HepG2 (cell line): ENCODE measurements around the gene KAZN. TPM values are rescaled to one million over a fixed set of nuclear protein-coding genes. Genes with fewer than 3 reads are reported as not detected.

Experiments used
- FOXA1 ChIP-seq, 2 experiments: fragments of 450-650 bp in 1 of 2; sonication (generic) in 1 of 2; formaldehyde crosslinking in 1 of 2; IDR thresholded peaks; 2 replicates each; pipeline versions ENCODE4 v1.4.0 to v1.6.1; 2016 to 2020; ENCODE audit warnings: missing genetic modification reagents in 1 of 2
- FOXJ3 ChIP-seq: sonication (generic); formaldehyde crosslinking; IDR thresholded peaks from 2 replicates; pipeline ENCODE4 v1.4.0; 2020; ENCODE audit warnings: missing genetic modification reagents, mild to moderate bottlenecking, borderline replicate concordance
- FOXM1 ChIP-seq: sonication (generic); formaldehyde crosslinking; IDR thresholded peaks from 2 replicates; pipeline ENCODE4 v1.5.0; 2020; ENCODE audit warnings: missing genetic modification reagents
- GATAD2A ChIP-seq: IDR thresholded peaks from 2 replicates; pipeline ENCODE4 v1.6.1; 2016
- KDM1A ChIP-seq: IDR thresholded peaks from 2 replicates; pipeline ENCODE4 v1.6.1; 2016; ENCODE audit warnings: missing compliant biosample characterization
- NFATC3 ChIP-seq: sonication (generic); formaldehyde crosslinking; IDR thresholded peaks from 2 replicates; pipeline ENCODE4 v1.5.1; 2020; ENCODE audit warnings: mild to moderate bottlenecking, missing genetic modification reagents
- PRPF4 ChIP-seq: fragments of 200-400 bp; formaldehyde crosslinking; IDR thresholded peaks from 2 replicates; pipeline ENCODE4 v1.6.1; 2016; ENCODE audit warnings: low read length, low read depth; ENCODE audit not compliant: poor library complexity, severe bottlenecking
- RAD21 ChIP-seq: fragments of 450-650 bp; formaldehyde crosslinking; IDR thresholded peaks from 2 replicates; pipeline ENCODE4 v1.5.0; 2020; ENCODE audit warnings: mild to moderate bottlenecking
- REPIN1 ChIP-seq: sonication (generic); formaldehyde crosslinking; IDR thresholded peaks from 2 replicates; pipeline ENCODE4 v1.8.0; 2022; ENCODE audit warnings: missing genetic modification reagents, low read depth, mild to moderate bottlenecking, borderline replicate concordance
- SIX4 ChIP-seq: sonication (generic); formaldehyde crosslinking; IDR thresholded peaks from 2 replicates; pipeline ENCODE4 v1.4.0; 2020; ENCODE audit warnings: missing genetic modification reagents
- ZBTB8A ChIP-seq: sonication (generic); formaldehyde crosslinking; IDR thresholded peaks from 2 replicates; pipeline ENCODE4 v1.4.0; 2020; ENCODE audit warnings: mild to moderate bottlenecking, low read depth, missing genetic modification reagents, borderline replicate concordance
- ZNF256 ChIP-seq: sonication (generic); formaldehyde crosslinking; conservative IDR thresholded peaks from 2 replicates; pipeline ENCODE4 v1.4.0; 2020; ENCODE audit warnings: missing genetic modification reagents
- polyA plus RNA-seq, 8 experiments: library from polyadenylated mRNA; depleted of rRNA in 3 of 8; stranded (reverse) in 7 of 8; unstranded in 1 of 8; fragments of >200 nt; fragmentation: Illumina TruSeq in 4 of 8; extraction: Trizol in 4 of 8; gene quantifications; 2 replicates each; pipeline versions ENCODE4 v1.2.1 to v1.2.3, GENCODE V29; 2011 to 2016; ENCODE audit warnings: low read depth in 4 of 8, missing spikeins in 1 of 8, mixed read lengths in 1 of 8; ENCODE audit not compliant: insufficient read depth in 1 of 8
- total RNA-seq, 5 experiments: library from RNA; depleted of rRNA; stranded (reverse); fragments of >200 nt; fragmentation: Illumina TruSeq; extraction: Trizol; gene quantifications; 2 replicates each; pipeline ENCODE4 v1.2.3, GENCODE V29; 2016; ENCODE audit warnings: low read depth in 1 of 5
- TF ChIP-seq, protein P1 (sequence below), 2 experiments: fragments of 450-650 bp in 1 of 2; sonication (generic) in 1 of 2; formaldehyde crosslinking in 1 of 2; IDR thresholded peaks; 2 replicates each; pipeline versions ENCODE4 v1.6.1 to v1.8.0; 2016 to 2022; ENCODE audit warnings: antibody characterized with exemption in 1 of 2, mild to moderate bottlenecking in 1 of 2, missing genetic modification reagents in 1 of 2
- TF ChIP-seq, protein P2 (sequence below): sonication (generic); formaldehyde crosslinking; conservative IDR thresholded peaks from 2 replicates; pipeline ENCODE4 v1.5.0; 2020; ENCODE audit warnings: missing genetic modification reagents
- TF ChIP-seq, protein P3 (sequence below): sonication (generic); formaldehyde crosslinking; IDR thresholded peaks from 2 replicates; pipeline ENCODE4 v1.4.0; 2020; ENCODE audit warnings: mild to moderate bottlenecking, missing genetic modification reagents
- TF ChIP-seq, protein P4 (sequence below): sonication (generic); formaldehyde crosslinking; IDR thresholded peaks from 2 replicates; pipeline ENCODE4 v1.4.0; 2020; ENCODE audit warnings: missing genetic modification reagents

KAZN gene
- total and polyA plus RNA-seq, 2 of the 13 experiments (the other 11 are each of a cell fraction or from before 2014, with no cell fraction given) = 10.4 to 13.5 TPM

DNA sequence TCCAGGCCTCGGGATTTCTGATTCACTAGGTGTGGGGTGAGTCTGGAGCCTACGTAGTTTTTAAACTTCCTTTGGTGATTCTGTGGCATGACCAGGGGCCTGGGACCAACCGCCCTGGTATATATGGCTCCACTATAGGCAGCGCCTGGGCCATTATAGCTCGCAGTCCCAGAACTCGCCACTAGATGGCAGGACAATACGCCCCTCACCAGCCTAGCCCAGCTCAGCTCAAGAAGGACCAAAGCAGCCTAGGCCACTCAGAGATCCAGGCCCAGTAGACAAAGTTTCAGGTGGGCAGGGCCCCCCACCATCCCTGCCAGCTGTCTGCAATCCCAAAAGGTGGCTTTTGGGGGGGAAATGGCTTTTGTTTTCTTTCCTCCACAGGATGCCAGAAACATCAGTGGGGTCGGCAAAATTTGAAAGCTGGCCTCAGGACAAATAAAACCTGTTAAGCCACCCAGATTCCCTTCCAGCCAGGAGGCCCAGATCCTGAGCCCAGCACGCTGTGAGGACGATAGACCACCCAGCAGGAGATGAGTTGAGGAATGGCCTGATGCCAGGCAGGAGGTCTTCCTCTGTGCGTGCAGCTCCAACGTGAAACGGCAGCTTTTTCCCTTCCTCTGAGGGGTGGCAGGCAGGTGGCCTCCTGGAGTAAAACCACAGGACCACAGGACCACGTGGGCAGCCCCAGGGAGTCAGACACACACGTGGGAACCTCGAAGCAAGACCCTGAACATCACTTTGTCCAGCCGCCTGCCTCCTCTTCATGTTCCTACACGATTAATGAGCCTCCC lies 530.2 kb downstream of the KAZN start (continued):
- TF ChIP-seq, protein P1, sequence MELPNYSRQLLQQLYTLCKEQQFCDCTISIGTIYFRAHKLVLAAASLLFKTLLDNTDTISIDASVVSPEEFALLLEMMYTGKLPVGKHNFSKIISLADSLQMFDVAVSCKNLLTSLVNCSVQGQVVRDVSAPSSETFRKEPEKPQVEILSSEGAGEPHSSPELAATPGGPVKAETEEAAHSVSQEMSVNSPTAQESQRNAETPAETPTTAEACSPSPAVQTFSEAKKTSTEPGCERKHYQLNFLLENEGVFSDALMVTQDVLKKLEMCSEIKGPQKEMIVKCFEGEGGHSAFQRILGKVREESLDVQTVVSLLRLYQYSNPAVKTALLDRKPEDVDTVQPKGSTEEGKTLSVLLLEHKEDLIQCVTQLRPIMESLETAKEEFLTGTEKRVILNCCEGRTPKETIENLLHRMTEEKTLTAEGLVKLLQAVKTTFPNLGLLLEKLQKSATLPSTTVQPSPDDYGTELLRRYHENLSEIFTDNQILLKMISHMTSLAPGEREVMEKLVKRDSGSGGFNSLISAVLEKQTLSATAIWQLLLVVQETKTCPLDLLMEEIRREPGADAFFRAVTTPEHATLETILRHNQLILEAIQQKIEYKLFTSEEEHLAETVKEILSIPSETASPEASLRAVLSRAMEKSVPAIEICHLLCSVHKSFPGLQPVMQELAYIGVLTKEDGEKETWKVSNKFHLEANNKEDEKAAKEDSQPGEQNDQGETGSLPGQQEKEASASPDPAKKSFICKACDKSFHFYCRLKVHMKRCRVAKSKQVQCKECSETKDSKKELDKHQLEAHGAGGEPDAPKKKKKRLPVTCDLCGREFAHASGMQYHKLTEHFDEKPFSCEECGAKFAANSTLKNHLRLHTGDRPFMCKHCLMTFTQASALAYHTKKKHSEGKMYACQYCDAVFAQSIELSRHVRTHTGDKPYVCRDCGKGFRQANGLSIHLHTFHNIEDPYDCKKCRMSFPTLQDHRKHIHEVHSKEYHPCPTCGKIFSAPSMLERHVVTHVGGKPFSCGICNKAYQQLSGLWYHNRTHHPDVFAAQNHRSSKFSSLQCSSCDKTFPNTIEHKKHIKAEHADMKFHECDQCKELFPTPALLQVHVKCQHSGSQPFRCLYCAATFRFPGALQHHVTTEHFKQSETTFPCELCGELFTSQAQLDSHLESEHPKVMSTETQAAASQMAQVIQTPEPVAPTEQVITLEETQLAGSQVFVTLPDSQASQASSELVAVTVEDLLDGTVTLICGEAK (IDR thresholded peaks at IDR 0.05) = no peak
- TF ChIP-seq, protein P1 (CRISPR knock-in tag; IDR thresholded peaks at IDR 0.05) = no peak
- TF ChIP-seq FOXM1 (CRISPR knock-in tag) = no peak
- peak; percentile 95 for TF ChIP-seq RAD21 (CRISPR knock-in tag)
- no peak for TF ChIP-seq FOXJ3 (CRISPR knock-in tag)
- TF ChIP-seq NFATC3 (CRISPR knock-in tag) = no peak; the same call in 1 of the 2 replicates
- TF ChIP-seq KDM1A (CRISPR knock-in tag) = no peak
- TF ChIP-seq SIX4 = no peak
- TF ChIP-seq, protein P2, sequence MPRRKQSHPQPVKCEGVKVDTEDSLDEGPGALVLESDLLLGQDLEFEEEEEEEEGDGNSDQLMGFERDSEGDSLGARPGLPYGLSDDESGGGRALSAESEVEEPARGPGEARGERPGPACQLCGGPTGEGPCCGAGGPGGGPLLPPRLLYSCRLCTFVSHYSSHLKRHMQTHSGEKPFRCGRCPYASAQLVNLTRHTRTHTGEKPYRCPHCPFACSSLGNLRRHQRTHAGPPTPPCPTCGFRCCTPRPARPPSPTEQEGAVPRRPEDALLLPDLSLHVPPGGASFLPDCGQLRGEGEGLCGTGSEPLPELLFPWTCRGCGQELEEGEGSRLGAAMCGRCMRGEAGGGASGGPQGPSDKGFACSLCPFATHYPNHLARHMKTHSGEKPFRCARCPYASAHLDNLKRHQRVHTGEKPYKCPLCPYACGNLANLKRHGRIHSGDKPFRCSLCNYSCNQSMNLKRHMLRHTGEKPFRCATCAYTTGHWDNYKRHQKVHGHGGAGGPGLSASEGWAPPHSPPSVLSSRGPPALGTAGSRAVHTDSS (CRISPR knock-in tag) = no peak
- TF ChIP-seq, protein P3, sequence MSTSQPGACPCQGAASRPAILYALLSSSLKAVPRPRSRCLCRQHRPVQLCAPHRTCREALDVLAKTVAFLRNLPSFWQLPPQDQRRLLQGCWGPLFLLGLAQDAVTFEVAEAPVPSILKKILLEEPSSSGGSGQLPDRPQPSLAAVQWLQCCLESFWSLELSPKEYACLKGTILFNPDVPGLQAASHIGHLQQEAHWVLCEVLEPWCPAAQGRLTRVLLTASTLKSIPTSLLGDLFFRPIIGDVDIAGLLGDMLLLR (CRISPR knock-in tag) = no peak
- 0 out of 2 replicates have a peak, but pooled peaks have one; percentile 28 for TF ChIP-seq GATAD2A (CRISPR knock-in tag)
- no peak for TF ChIP-seq FOXA1 (IDR thresholded peaks at IDR 0.05)
- no peak for TF ChIP-seq FOXA1 (CRISPR knock-in tag; IDR thresholded peaks at IDR 0.05)
- TF ChIP-seq ZNF256 = no peak
- TF ChIP-seq, protein P4, sequence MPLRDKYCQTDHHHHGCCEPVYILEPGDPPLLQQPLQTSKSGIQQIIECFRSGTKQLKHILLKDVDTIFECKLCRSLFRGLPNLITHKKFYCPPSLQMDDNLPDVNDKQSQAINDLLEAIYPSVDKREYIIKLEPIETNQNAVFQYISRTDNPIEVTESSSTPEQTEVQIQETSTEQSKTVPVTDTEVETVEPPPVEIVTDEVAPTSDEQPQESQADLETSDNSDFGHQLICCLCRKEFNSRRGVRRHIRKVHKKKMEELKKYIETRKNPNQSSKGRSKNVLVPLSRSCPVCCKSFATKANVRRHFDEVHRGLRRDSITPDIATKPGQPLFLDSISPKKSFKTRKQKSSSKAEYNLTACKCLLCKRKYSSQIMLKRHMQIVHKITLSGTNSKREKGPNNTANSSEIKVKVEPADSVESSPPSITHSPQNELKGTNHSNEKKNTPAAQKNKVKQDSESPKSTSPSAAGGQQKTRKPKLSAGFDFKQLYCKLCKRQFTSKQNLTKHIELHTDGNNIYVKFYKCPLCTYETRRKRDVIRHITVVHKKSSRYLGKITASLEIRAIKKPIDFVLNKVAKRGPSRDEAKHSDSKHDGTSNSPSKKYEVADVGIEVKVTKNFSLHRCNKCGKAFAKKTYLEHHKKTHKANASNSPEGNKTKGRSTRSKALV (CRISPR knock-in tag) = 0 out of 2 replicates have a peak, but pooled peaks have one; percentile 47
- no peak for TF ChIP-seq PRPF4
- TF ChIP-seq REPIN1 (CRISPR knock-in tag) = no peak
- TF ChIP-seq ZBTB8A (CRISPR knock-in tag) = no peak
